ENCODE results near the gene AMOTL1. TPM values are rescaled to one million over a fixed set of nuclear protein-coding genes. Genes with fewer than 3 reads are reported as not detected.

AMOTL1 gene
- total and polyA plus RNA-seq, 2 donors from 2014 or later: 6.1 to 52.3 TPM

DNA sequence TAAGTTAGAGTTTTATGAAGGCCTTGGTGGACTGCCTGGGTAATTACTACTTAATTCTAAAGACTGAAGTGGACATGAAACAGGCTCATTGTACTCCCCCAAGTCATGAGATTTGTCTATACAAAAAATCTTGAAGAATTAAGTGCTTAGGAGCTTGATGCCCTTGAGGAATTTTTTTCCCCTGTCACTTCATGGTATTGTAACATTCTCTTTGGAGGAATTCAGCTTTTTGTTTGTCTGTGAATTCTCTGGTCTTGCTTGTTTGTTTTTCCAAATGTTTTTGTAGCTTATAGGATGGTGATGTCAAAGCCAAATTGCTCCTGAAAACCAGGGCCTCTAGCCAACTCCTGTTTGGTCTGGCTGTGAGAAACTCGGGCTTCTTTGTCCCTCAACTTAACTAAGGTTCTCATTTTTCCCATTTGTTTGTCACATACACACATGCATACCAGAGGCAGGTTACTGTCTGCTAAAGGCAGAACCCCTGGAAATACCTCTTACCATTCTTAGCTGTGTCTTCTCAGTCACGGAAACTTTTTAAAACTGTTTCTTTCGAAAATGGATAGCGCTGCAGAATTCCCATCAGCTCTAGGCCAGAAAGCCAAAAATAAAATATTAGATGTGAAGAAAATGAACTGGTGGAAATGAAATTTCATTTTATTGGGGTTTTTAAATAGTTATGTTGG lies 66.9 kb downstream of the AMOTL1 start:
- intact Hi-C loops (cut with DNase I): no loop called here
- no peak overlapping the region for H3K4me3 ChIP-seq (ENCODE audit: low read length in 3 of 3)
- no peak overlapping the region for H3K9ac ChIP-seq (ENCODE audit: low read length in 3 of 3)
- peaks cover 2 to 7% (median 5%) of the 10 kb centered on the region in 3 donors for H3K36me3 ChIP-seq (ENCODE audit: control insufficient read depth in 2 of 3, insufficient read depth in 3 of 3, low read length in 3 of 3)
- H3K4me1 ChIP-seq (ENCODE audit: control insufficient read depth in 2 of 3, insufficient read depth in 2 of 3, low read depth in 1 of 3, low read length in 3 of 3): peaks cover 0 to 3% (median 2%) of the 10 kb centered on the region in 3 donors
- TF ChIP-seq, protein P1, sequence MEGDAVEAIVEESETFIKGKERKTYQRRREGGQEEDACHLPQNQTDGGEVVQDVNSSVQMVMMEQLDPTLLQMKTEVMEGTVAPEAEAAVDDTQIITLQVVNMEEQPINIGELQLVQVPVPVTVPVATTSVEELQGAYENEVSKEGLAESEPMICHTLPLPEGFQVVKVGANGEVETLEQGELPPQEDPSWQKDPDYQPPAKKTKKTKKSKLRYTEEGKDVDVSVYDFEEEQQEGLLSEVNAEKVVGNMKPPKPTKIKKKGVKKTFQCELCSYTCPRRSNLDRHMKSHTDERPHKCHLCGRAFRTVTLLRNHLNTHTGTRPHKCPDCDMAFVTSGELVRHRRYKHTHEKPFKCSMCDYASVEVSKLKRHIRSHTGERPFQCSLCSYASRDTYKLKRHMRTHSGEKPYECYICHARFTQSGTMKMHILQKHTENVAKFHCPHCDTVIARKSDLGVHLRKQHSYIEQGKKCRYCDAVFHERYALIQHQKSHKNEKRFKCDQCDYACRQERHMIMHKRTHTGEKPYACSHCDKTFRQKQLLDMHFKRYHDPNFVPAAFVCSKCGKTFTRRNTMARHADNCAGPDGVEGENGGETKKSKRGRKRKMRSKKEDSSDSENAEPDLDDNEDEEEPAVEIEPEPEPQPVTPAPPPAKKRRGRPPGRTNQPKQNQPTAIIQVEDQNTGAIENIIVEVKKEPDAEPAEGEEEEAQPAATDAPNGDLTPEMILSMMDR (IDR thresholded peaks at IDR 0.05; ENCODE audit: borderline replicate concordance, extremely low read depth, insufficient read depth): no peak
- no peaks in the 10 kb centered on the region for H3K27me3 ChIP-seq (ENCODE audit: control insufficient read depth, insufficient read depth, low read length)
- peak in 1 of 5 donors; percentile 19 for DNase-seq
- no peak for FAIRE-seq
- H3K27ac ChIP-seq (ENCODE audit: low read depth in 2 of 2, low read length in 2 of 2): no peak overlapping the region
- H3K9me3 ChIP-seq (ENCODE audit: control insufficient read depth in 2 of 3, insufficient read depth in 1 of 3, low read length in 3 of 3): no peaks in the 10 kb centered on the region

DNA sequence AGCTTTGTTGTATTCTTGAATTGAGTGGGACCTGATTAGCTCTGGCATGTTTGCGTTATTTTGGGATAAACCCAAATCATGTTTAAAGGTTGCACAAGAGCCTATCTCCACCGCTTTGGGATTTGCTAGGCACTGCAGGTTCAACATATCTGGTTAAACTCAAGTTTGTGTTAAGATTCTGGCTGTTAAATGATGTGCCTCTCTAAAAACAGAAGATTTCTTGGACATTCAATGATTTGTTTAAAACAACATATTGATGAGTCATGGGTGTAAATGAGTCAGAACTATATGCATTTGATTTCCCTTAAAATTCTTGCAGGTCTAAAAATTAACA lies 67.4 kb downstream of the AMOTL1 start:
- TF ChIP-seq, protein P1 (IDR thresholded peaks at IDR 0.05; ENCODE audit: borderline replicate concordance, extremely low read depth, insufficient read depth): no peak
- Histone ChIP-seq H3K4me3 (ENCODE audit: low read length in 3 of 3) (no peak overlapping the region), H3K9ac (ENCODE audit: low read length in 3 of 3) (no peak overlapping the region), H3K9me3 (ENCODE audit: control insufficient read depth in 2 of 3, insufficient read depth in 1 of 3, low read length in 3 of 3) (no peaks in the 10 kb centered on the region), H3K27ac (ENCODE audit: low read depth in 2 of 2, low read length in 2 of 2) (no peak overlapping the region), H3K4me1 (ENCODE audit: control insufficient read depth in 2 of 3, insufficient read depth in 2 of 3, low read depth in 1 of 3, low read length in 3 of 3) (peaks cover 0 to 3% (median 2%) of the 10 kb centered on the region in 3 donors), H3K36me3 (ENCODE audit: control insufficient read depth in 2 of 3, insufficient read depth in 3 of 3, low read length in 3 of 3) (peaks cover 2 to 5% (median 4%) of the 10 kb centered on the region in 3 donors), H3K27me3 (ENCODE audit: control insufficient read depth, insufficient read depth, low read length) (no peaks in the 10 kb centered on the region)
- intact Hi-C loops (cut with DNase I): no loop called here
- FAIRE-seq: no peak
- no peak for DNase-seq

DNA sequence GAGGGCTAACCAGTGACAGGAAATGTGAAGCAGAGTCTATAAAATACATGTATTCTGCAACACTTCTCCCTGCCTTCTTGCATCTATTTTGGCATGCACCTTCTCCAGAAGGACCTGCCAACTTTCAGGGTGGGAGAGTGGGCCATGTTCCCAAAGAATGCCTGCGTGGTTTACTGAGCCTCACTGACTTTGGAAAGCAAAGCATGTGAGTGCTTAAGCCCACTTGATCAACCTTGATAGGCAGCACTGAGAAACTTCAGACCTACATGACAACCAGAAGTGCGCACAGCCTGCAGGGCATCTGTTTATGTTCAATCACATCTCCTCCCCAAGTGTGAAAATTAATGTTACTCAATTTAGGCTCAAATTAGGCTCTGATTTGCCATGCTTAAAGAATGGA lies 69.2 kb downstream of the AMOTL1 start:
- DNase-seq: no peak

More for the DNA sequence above, 69.2 kb downstream of the AMOTL1 start:
- TF ChIP-seq, protein P1 (IDR thresholded peaks at IDR 0.05; ENCODE audit: borderline replicate concordance, extremely low read depth, insufficient read depth): no peak
- Histone ChIP-seq H3K9me3 (ENCODE audit: control insufficient read depth in 2 of 3, insufficient read depth in 1 of 3, low read length in 3 of 3) (no peaks in the 10 kb centered on the region), H3K27me3 (ENCODE audit: control insufficient read depth, insufficient read depth, low read length) (no peaks in the 10 kb centered on the region), H3K36me3 (ENCODE audit: control insufficient read depth in 2 of 3, insufficient read depth in 3 of 3, low read length in 3 of 3) (peaks cover 0 to 4% (median 0%) of the 10 kb centered on the region in 3 donors), H3K4me1 (ENCODE audit: control insufficient read depth in 2 of 3, insufficient read depth in 2 of 3, low read depth in 1 of 3, low read length in 3 of 3) (peaks cover 0 to 3% (median 2%) of the 10 kb centered on the region in 3 donors), H3K9ac (ENCODE audit: low read length in 3 of 3) (no peak overlapping the region), H3K4me3 (ENCODE audit: low read length in 3 of 3) (no peak overlapping the region), H3K27ac (ENCODE audit: low read depth in 2 of 2, low read length in 2 of 2) (no peak overlapping the region)
- intact Hi-C loops (cut with DNase I): no loop called here
- no peak for FAIRE-seq
